WTC11 (cell line): ENCODE results near the gene PAK6. TPM values are rescaled to one million over a fixed set of nuclear protein-coding genes. Genes with fewer than 3 reads are reported as not detected.

Experiments used
- ATAC-seq: fragments of 200-7000 bp; cut with Tn5 transposase; 2 replicates; pipeline ENCODE4 v1.10.0; 2021; ENCODE audit warnings: mild to moderate bottlenecking, moderate library complexity
- CTCF ChIA-PET: fragments of 300-600 bp; sonication (Branson Sonifier 250); formaldehyde crosslinking; loops from one replicate; lab custom pipeline; 2021; ENCODE audit warnings: antibody characterized with exemption; lab: Charles Lee
- POLR2A ChIA-PET: fragments of 350-600 bp; sonication (Branson Sonifier 250); formaldehyde crosslinking; loops from one replicate; lab custom pipeline; 2021; ENCODE audit warnings: antibody characterized with exemption; lab: Charles Lee
- DNase-seq: peaks from one replicate; pipeline ENCODE4 v3.0.0; 2021; ENCODE audit warnings: low spot score
- H3K27ac Mint-ChIP-seq: 2 replicates; pipeline ENCODE4 v1.8.0; 2021; ENCODE audit warnings: mixed read lengths
- H3K27me3 Mint-ChIP-seq: 2 replicates; pipeline ENCODE4 v1.8.0; 2021; ENCODE audit warnings: low read depth, mild to moderate bottlenecking, moderate library complexity, mixed read lengths
- H3K36me3 Mint-ChIP-seq: 2 replicates; pipeline ENCODE4 v1.8.0; 2021; ENCODE audit warnings: mixed read lengths
- H3K4me1 Mint-ChIP-seq: 2 replicates; pipeline ENCODE4 v1.8.0; 2022; ENCODE audit warnings: mixed read lengths
- H3K4me3 Mint-ChIP-seq: 2 replicates; pipeline ENCODE4 v1.8.0; 2021; ENCODE audit warnings: mild to moderate bottlenecking, moderate library complexity, mixed read lengths
- H3K9me3 Mint-ChIP-seq: 2 replicates; pipeline ENCODE4 v1.8.0; 2021; ENCODE audit warnings: mixed read lengths
- AFF4 ChIP-seq: sonication (generic); formaldehyde crosslinking; IDR thresholded peaks from 2 replicates; pipeline ENCODE4 v1.8.1; 2023; ENCODE audit warnings: mild to moderate bottlenecking, missing genetic modification reagents, borderline replicate concordance
- ARID4B ChIP-seq: sonication (generic); formaldehyde crosslinking; IDR thresholded peaks from 2 replicates; pipeline ENCODE4 v1.8.0; 2023; ENCODE audit warnings: missing genetic modification reagents, mild to moderate bottlenecking, borderline replicate concordance
- ATF1 ChIP-seq: sonication (generic); formaldehyde crosslinking; IDR thresholded peaks from 2 replicates; pipeline ENCODE4 v1.8.1; 2023; ENCODE audit warnings: mild to moderate bottlenecking, moderate library complexity, missing genetic modification reagents
- FOXJ3 ChIP-seq: sonication (generic); formaldehyde crosslinking; IDR thresholded peaks from 2 replicates; pipeline ENCODE4 v1.9.0; 2021; ENCODE audit warnings: missing genetic modification reagents, mild to moderate bottlenecking, borderline replicate concordance
- FOXP1 ChIP-seq: sonication (generic); formaldehyde crosslinking; IDR thresholded peaks from 2 replicates; pipeline ENCODE4 v1.8.0; 2022; ENCODE audit warnings: missing genetic modification reagents, mild to moderate bottlenecking, moderate library complexity, borderline replicate concordance
- HMGA2 ChIP-seq: fragments of 250-450 bp; sonication (Bioruptor Pico); IDR thresholded peaks from 2 replicates; pipeline ENCODE4 v1.4.0; 2021; ENCODE audit warnings: mild to moderate bottlenecking, moderate library complexity
- MAX ChIP-seq: sonication (generic); formaldehyde crosslinking; IDR thresholded peaks from 2 replicates; pipeline ENCODE4 v1.8.0; 2022; ENCODE audit warnings: mild to moderate bottlenecking, missing genetic modification reagents
- MXD4 ChIP-seq: fragments of 250-450 bp; sonication (Bioruptor Pico); IDR thresholded peaks from 2 replicates; pipeline ENCODE4 v1.8.0; 2021; ENCODE audit warnings: mild to moderate bottlenecking, moderate library complexity, borderline replicate concordance
- NFATC4 ChIP-seq: fragments of 250-450 bp; sonication (Bioruptor Pico); IDR thresholded peaks from 2 replicates; pipeline ENCODE4 v1.9.0; 2021; ENCODE audit warnings: mild to moderate bottlenecking
- NR1H2 ChIP-seq: sonication (generic); formaldehyde crosslinking; IDR thresholded peaks from 2 replicates; pipeline ENCODE4 v1.9.0; 2021; ENCODE audit warnings: mild to moderate bottlenecking, moderate library complexity, missing genetic modification reagents
- OVOL2 ChIP-seq: fragments of 250-450 bp; sonication (Bioruptor Pico); IDR thresholded peaks from 2 replicates; pipeline ENCODE4 v1.9.0; 2021; ENCODE audit warnings: mild to moderate bottlenecking, borderline replicate concordance
- PRDM15 ChIP-seq: sonication (generic); formaldehyde crosslinking; IDR thresholded peaks from 2 replicates; pipeline ENCODE4 v1.8.0; 2022; ENCODE audit warnings: missing genetic modification reagents
- STAT6 ChIP-seq: sonication (generic); formaldehyde crosslinking; conservative IDR thresholded peaks from 2 replicates; pipeline ENCODE4 v1.8.1; 2023; ENCODE audit warnings: mild to moderate bottlenecking, low read depth, missing genetic modification reagents, moderate library complexity
- ZNF263 ChIP-seq: sonication (generic); formaldehyde crosslinking; IDR thresholded peaks from 2 replicates; pipeline ENCODE4 v1.8.1; 2022; ENCODE audit warnings: low read depth, mild to moderate bottlenecking, moderate library complexity, missing genetic modification reagents
- total RNA-seq: library from RNA; stranded (reverse); gene quantifications from 3 replicates; pipeline ENCODE4 v1.2.3, GENCODE V29; 2021
- TF ChIP-seq, protein P1 (sequence below): sonication (generic); formaldehyde crosslinking; IDR thresholded peaks from 2 replicates; pipeline ENCODE4 v1.8.0; 2023; ENCODE audit warnings: missing genetic modification reagents
- TF ChIP-seq, protein P2 (sequence below): fragments of 250-450 bp; sonication (Bioruptor Pico); conservative IDR thresholded peaks from 2 replicates; pipeline ENCODE4 v1.9.0; 2021; ENCODE audit warnings: mild to moderate bottlenecking
- TF ChIP-seq, protein P3 (sequence below): fragments of 250-450 bp; sonication (Bioruptor Pico); IDR thresholded peaks from 2 replicates; pipeline ENCODE4 v1.9.0; 2021; ENCODE audit warnings: mild to moderate bottlenecking

The PAK6 gene
- total RNA-seq, 1 experiment from 2014 or later, result 11.7 TPM

GRCh38 chr15:40245666-40246450 lies 7.0 kb downstream of the PAK6 start:
- Mint-ChIP-seq H3K4me3 (no peak overlapping the region), H3K9me3 (no peaks in the 10 kb centered on the region), H3K36me3 (no peaks in the 10 kb centered on the region), H3K4me1 (peaks cover 14% of the 10 kb centered on the region), H3K27ac (no peak overlapping the region), H3K27me3 (peaks cover 7% of the 10 kb centered on the region; the same call in 1 of the 2 replicates)
- DNase-seq (peak; percentile 12), ATAC-seq (peak; percentile 20; the same call in 1 of the 2 replicates)
- POLR2A ChIA-PET, result no interaction called here
- CTCF ChIA-PET, result interaction anchor here (1.1 to 15.1 kb wide), 8 partner anchors 13 to 186 kb away, joined by 3 to 224 read pairs (median 5); no protein-coding TSS in a partner anchor
- TF ChIP-seq HMGA2 (no peak), MAX (no peak), NFATC4 (CRISPR knock-in tag) (no peak), NR1H2 (CRISPR knock-in tag) (no peak), ZNF263 (CRISPR knock-in tag) (no peak), PRDM15 (CRISPR knock-in tag) (no peak), ARID4B (no peak), STAT6 (no peak), FOXP1 (CRISPR knock-in tag) (no peak), OVOL2 (CRISPR knock-in tag) (no peak), ATF1 (CRISPR knock-in tag) (no peak), AFF4 (CRISPR knock-in tag) (no peak), MXD4 (CRISPR knock-in tag) (no peak), FOXJ3 (CRISPR knock-in tag) (no peak)
- TF ChIP-seq, protein P1, sequence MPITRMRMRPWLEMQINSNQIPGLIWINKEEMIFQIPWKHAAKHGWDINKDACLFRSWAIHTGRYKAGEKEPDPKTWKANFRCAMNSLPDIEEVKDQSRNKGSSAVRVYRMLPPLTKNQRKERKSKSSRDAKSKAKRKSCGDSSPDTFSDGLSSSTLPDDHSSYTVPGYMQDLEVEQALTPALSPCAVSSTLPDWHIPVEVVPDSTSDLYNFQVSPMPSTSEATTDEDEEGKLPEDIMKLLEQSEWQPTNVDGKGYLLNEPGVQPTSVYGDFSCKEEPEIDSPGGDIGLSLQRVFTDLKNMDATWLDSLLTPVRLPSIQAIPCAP (CRISPR knock-in tag), result no peak
- TF ChIP-seq, protein P2, sequence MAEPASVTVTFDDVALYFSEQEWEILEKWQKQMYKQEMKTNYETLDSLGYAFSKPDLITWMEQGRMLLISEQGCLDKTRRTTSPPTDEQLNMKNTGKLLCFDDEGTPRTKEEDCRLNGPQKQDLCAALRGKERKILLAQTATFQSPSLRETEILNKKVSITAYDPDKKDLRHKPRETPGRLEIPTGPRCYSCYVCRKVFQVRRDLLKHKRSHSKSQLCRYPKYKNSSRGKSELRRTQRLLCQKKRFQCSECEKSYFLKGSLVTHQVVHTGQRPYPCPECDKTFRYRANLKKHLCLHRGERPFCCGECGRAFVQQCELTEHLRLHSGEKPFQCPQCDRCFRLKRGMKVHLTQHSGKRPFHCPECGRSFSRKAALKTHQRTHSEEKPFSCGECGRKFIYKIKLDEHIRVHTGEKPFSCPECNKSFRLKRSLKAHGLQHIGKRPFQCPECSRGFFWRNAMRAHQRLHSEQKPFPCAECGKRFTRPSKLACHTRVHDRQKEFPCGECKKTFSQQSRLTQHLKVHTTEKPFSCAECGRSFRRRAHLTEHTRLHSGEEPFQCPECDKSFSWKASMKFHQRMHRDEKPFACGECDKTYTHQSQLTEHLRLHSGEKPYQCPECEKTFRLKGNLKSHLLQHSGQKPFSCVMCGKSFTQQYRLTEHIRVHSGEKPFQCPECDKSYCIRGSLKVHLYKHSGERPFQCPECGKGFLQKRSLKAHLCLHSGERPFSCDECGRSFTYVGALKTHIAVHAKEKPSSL (CRISPR knock-in tag), result no peak
- TF ChIP-seq, protein P3, sequence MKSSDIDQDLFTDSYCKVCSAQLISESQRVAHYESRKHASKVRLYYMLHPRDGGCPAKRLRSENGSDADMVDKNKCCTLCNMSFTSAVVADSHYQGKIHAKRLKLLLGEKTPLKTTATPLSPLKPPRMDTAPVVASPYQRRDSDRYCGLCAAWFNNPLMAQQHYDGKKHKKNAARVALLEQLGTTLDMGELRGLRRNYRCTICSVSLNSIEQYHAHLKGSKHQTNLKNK, result no peak
